Endometrial microvascular endothelial cells (primary cell): ENCODE data around the gene AMPD2. TPM values are rescaled to one million over a fixed set of nuclear protein-coding genes. Genes with fewer than 3 reads are reported as not detected.
"Not testable (repeated sequence)": the region's sequence is repeated elsewhere in the genome, so short reads cannot be mapped to it uniquely, and the experiment has no call there.

ENCODE experiments used
- in situ Hi-C: cut with HindIII; loops from 2 replicates; pipeline ENCODE4 v1.10.0; 2017; ENCODE audit warnings: low sequenced_read_pairs, low pct_unique_long_range_greater_than_20kb; ENCODE audit errors: inconsistent ontology term
- total RNA-seq: library from RNA; depleted of rRNA; stranded (reverse); fragments of >200 nt; gene quantifications from one replicate; pipeline ENCODE4 v1.2.3, GENCODE V29; 2015; ENCODE audit errors: inconsistent ontology term

The AMPD2 gene
- total RNA-seq, 1 donor from 2014 or later: 88.4 TPM

- in situ Hi-C loops: loop anchor here (10.0 kb wide), 1 partner anchor 124 kb away; the partner anchor contains the start of gene EPS8L3
Measured at GRCh38 chr1:109640285-109640865, 20.7 kb downstream of the AMPD2 start.

- in situ Hi-C loops: loop anchor here (10.0 kb wide), 1 partner anchor 124 kb away; the partner anchor contains the start of gene EPS8L3
Measured at GRCh38 chr1:109641078-109641740, 21.6 kb downstream of the AMPD2 start.

GRCh38 chr1:109641861-109642260 is 22.2 kb downstream of the AMPD2 start:
- in situ Hi-C loops: loop anchor here (10.0 kb wide), 1 partner anchor 123 kb away; the partner anchor contains the start of gene EPS8L3

GRCh38 chr1:109642626-109643025 is 23.0 kb downstream of the AMPD2 start:
- in situ Hi-C loops: loop anchor here (10.0 kb wide), 1 partner anchor 122 kb away; the partner anchor contains the start of gene EPS8L3

- in situ Hi-C loops: loop anchor here (10.0 kb wide), 1 partner anchor 121 kb away; the partner anchor contains the start of gene EPS8L3
Measured at GRCh38 chr1:109643385-109644230, 24.0 kb downstream of the AMPD2 start.

- in situ Hi-C loops: loop anchor here (10.0 kb wide), 1 partner anchor 120 kb away; the partner anchor contains the start of gene EPS8L3
Measured at GRCh38 chr1:109644670-109645069, 25.0 kb downstream of the AMPD2 start.

- in situ Hi-C loops: loop anchor here (10.0 kb wide), 1 partner anchor 115 kb away; the partner anchor contains the start of gene EPS8L3
Measured at GRCh38 chr1:109649491-109649914, 29.9 kb downstream of the AMPD2 start.

- in situ Hi-C loops: no loop called here
Measured at GRCh38 chr1:109650609-109651008, 31.0 kb downstream of the AMPD2 start.

GRCh38 chr1:109652402-109652801 is 32.8 kb downstream of the AMPD2 start:
- in situ Hi-C loops: no loop called here

- in situ Hi-C loops: no loop called here
Measured at GRCh38 chr1:109653306-109653705, 33.7 kb downstream of the AMPD2 start.

GRCh38 chr1:109654519-109654918 is 34.9 kb downstream of the AMPD2 start:
- in situ Hi-C loops: no loop called here

GRCh38 chr1:109655615-109656519 is 36.2 kb downstream of the AMPD2 start, which contains the start of gene GSTM4:
TSS of gene GSTM4 (plus strand) at chr1:109656099. CDS start at chr1:109656390, 291 bp downstream.
- in situ Hi-C loops: no loop called here

- in situ Hi-C loops: no loop called here
Measured at GRCh38 chr1:109657395-109657794, 37.8 kb downstream of the AMPD2 start.

GRCh38 chr1:109657970-109658369 is 38.3 kb downstream of the AMPD2 start:
- in situ Hi-C loops: no loop called here

GRCh38 chr1:109658533-109659042 is 39.0 kb downstream of the AMPD2 start:
- in situ Hi-C loops: no loop called here

GRCh38 chr1:109659145-109659544 is 39.5 kb downstream of the AMPD2 start:
- in situ Hi-C loops: no loop called here

GRCh38 chr1:109659997-109660690 is 40.5 kb downstream of the AMPD2 start:
- in situ Hi-C loops: no loop called here

- in situ Hi-C loops: not testable (repeated sequence)
Measured at GRCh38 chr1:109660691-109661026, 41.0 kb downstream of the AMPD2 start.
